OCI-LY1 (cell line): ENCODE data around the gene ARHGEF37.

Source experiments
- H2AFZ ChIP-seq: fragments of 200-600 bp; sonication (generic), shearing (Covaris generic); 2 replicates; pipeline ENCODE4 v1.6.0; 2014; ENCODE audit warnings: antibody characterized with exemption, mild to moderate bottlenecking, low read length
- H3F3A ChIP-seq: fragments of 200-600 bp; sonication (generic), shearing (Covaris generic); 2 replicates; pipeline ENCODE4 v1.6.0; 2014; ENCODE audit warnings: mild to moderate bottlenecking, antibody characterized with exemption, low read length, moderate library complexity; ENCODE audit not compliant: insufficient read depth
- H3K27ac ChIP-seq: fragments of 200-600 bp; sonication (generic); 2 replicates; pipeline ENCODE4 v1.5.1; 2014; ENCODE audit warnings: low read length, mixed run types, mild to moderate bottlenecking, low read depth; ENCODE audit not compliant: poor library complexity, severe bottlenecking
- H3K27me3 ChIP-seq: fragments of 200-600 bp; sonication (generic); 2 replicates; pipeline ENCODE4 v1.6.0; 2014; ENCODE audit warnings: antibody characterized with exemption, mild to moderate bottlenecking, low read length, moderate library complexity; ENCODE audit not compliant: insufficient read depth
- H3K36me3 ChIP-seq: fragments of 200-600 bp; sonication (generic); 2 replicates; pipeline ENCODE4 v1.6.1; 2014; ENCODE audit warnings: mild to moderate bottlenecking, antibody characterized with exemption, low read length, moderate library complexity, mixed read lengths; ENCODE audit not compliant: insufficient read depth
- H3K4me1 ChIP-seq: fragments of 200-600 bp; sonication (generic); 2 replicates; pipeline ENCODE4 v1.5.1; 2014; ENCODE audit warnings: mild to moderate bottlenecking, low read length, moderate library complexity; ENCODE audit not compliant: insufficient read depth, severe bottlenecking
- H3K4me2 ChIP-seq: fragments of 200-600 bp; sonication (generic), shearing (Covaris generic); 2 replicates; pipeline ENCODE4 v1.6.1; 2014; ENCODE audit warnings: low read length
- H3K4me3 ChIP-seq: fragments of 200-600 bp; sonication (generic); 2 replicates; pipeline ENCODE4 v1.5.1; 2014; ENCODE audit warnings: low read length, low read depth, mild to moderate bottlenecking, mixed read lengths; ENCODE audit not compliant: poor library complexity, severe bottlenecking
- H3K79me2 ChIP-seq: fragments of 200-600 bp; shearing (Covaris generic); 2 replicates; pipeline ENCODE4 v1.6.1; 2016; ENCODE audit warnings: mixed run types, low read length, mixed read lengths; ENCODE audit not compliant: insufficient read depth
- H3K9ac ChIP-seq: fragments of 200-600 bp; sonication (generic), shearing (Covaris generic); 2 replicates; pipeline ENCODE4 v1.6.1; 2014; ENCODE audit warnings: mild to moderate bottlenecking, low read length, mixed read lengths
- H3K9me2 ChIP-seq: fragments of 200-600 bp; sonication (generic), shearing (Covaris generic); 2 replicates; pipeline ENCODE4 v1.6.1; 2014; ENCODE audit warnings: low read depth, mild to moderate bottlenecking, low read length, mixed read lengths
- H3K9me3 ChIP-seq: fragments of 200-600 bp; shearing (Covaris generic); 2 replicates; pipeline ENCODE4 v1.6.1; 2014; ENCODE audit warnings: low read length, mixed read lengths
- H4K20me1 ChIP-seq: fragments of 200-600 bp; sonication (generic), shearing (Covaris generic); 2 replicates; pipeline ENCODE4 v1.6.0; 2016; ENCODE audit warnings: mild to moderate bottlenecking, low read length; ENCODE audit not compliant: insufficient read depth
- EZH2 ChIP-seq: fragments of 200-600 bp; sonication (generic), shearing (Covaris generic); IDR thresholded peaks from 2 replicates; pipeline ENCODE4 v1.8.0; 2017; ENCODE audit warnings: borderline replicate concordance, mixed run types, mild to moderate bottlenecking, antibody characterized with exemption, low read length, moderate library complexity, mixed read lengths
- TF ChIP-seq, protein P1 (sequence below): fragments of 200-600 bp; sonication (generic), shearing (Covaris generic); IDR thresholded peaks from 2 replicates; pipeline ENCODE4 v1.5.1; 2017; ENCODE audit warnings: mild to moderate bottlenecking, antibody characterized with exemption, low read length, moderate library complexity, mixed read lengths

ARHGEF37 gene

DNA sequence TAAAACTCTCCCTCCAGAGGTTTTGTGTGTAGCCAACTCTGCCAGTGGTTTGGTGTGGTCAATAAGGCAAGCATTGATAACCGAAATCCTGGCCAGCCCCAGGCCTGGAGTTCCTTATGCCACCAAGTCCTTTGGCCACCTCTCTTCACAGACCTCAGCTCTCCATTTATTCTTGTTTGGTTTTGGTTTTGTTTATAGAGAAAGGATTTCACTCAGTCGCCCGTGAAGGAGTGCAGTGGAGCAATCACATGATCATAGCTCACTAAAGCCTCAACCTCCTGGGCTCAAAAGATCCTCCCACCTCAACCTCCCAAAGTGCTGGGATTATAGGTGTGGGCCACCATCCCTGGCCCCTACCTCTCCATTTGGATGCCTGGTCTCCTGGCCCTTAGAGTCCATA is 93.4 kb downstream of the ARHGEF37 start:
- H3K36me3 ChIP-seq, result no peaks in the 10 kb centered on the region
- H3K9me3 ChIP-seq, result no peaks in the 10 kb centered on the region
- H3K4me2 ChIP-seq, result no peak overlapping the region
- H3K79me2 ChIP-seq, result no peaks in the 10 kb centered on the region
- no peaks in the 10 kb centered on the region for H3K9me2 ChIP-seq
- H3K4me3 ChIP-seq, result no peak overlapping the region
- H3K4me1 ChIP-seq, result no peaks in the 10 kb centered on the region
- H4K20me1 ChIP-seq, result no peaks in the 10 kb centered on the region
- no peak overlapping the region for H2AFZ ChIP-seq
- no peak overlapping the region for H3K27ac ChIP-seq
- no peak for TF ChIP-seq EZH2
- TF ChIP-seq, protein P1, sequence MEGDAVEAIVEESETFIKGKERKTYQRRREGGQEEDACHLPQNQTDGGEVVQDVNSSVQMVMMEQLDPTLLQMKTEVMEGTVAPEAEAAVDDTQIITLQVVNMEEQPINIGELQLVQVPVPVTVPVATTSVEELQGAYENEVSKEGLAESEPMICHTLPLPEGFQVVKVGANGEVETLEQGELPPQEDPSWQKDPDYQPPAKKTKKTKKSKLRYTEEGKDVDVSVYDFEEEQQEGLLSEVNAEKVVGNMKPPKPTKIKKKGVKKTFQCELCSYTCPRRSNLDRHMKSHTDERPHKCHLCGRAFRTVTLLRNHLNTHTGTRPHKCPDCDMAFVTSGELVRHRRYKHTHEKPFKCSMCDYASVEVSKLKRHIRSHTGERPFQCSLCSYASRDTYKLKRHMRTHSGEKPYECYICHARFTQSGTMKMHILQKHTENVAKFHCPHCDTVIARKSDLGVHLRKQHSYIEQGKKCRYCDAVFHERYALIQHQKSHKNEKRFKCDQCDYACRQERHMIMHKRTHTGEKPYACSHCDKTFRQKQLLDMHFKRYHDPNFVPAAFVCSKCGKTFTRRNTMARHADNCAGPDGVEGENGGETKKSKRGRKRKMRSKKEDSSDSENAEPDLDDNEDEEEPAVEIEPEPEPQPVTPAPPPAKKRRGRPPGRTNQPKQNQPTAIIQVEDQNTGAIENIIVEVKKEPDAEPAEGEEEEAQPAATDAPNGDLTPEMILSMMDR, result no peak
- no peaks in the 10 kb centered on the region for H3F3A ChIP-seq
- no peak overlapping the region for H3K9ac ChIP-seq
- H3K27me3 ChIP-seq, result no peaks in the 10 kb centered on the region

DNA sequence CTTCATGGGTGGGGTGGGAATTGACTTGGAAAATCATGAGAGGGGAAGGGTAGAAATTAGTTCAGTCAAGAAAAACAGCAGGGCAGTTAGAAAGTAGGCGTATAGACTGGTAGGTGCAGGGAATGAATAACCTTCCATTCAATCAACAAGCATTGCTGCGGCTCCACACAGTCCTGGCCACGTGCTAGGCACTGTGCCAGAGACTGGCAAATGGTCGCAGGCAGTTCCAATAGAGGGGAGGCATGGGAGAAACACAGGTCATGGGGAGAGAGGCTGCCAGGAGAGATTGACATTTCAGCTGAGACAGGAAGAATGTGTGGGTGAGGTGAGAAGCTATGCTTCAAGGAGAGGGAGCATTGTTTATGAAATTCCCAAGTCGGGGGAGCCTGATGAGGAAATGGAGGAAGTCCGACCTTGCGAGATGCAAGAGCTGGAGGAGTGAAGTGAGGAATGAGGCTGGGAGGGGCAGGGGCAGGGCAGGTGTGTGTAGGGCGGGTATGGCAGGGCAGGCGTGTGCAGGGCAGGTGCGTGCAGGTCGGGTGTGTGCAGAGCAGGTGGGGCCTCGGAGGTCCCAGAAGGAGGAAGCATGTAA is 94.4 kb downstream of the ARHGEF37 start:
- no peak overlapping the region for H2AFZ ChIP-seq
- no peaks in the 10 kb centered on the region for H3K9me2 ChIP-seq
- H3K4me1 ChIP-seq, result no peaks in the 10 kb centered on the region
- no peak overlapping the region for H3K9ac ChIP-seq
- TF ChIP-seq, protein P1, result no peak
- no peak for TF ChIP-seq EZH2
- H3K27ac ChIP-seq, result no peak overlapping the region
- no peaks in the 10 kb centered on the region for H3K27me3 ChIP-seq
- no peaks in the 10 kb centered on the region for H3K9me3 ChIP-seq
- H4K20me1 ChIP-seq, result no peaks in the 10 kb centered on the region
- H3F3A ChIP-seq, result no peaks in the 10 kb centered on the region
- no peaks in the 10 kb centered on the region for H3K79me2 ChIP-seq
- no peak overlapping the region for H3K4me2 ChIP-seq
- H3K4me3 ChIP-seq, result no peak overlapping the region
- H3K36me3 ChIP-seq, result no peaks in the 10 kb centered on the region

DNA sequence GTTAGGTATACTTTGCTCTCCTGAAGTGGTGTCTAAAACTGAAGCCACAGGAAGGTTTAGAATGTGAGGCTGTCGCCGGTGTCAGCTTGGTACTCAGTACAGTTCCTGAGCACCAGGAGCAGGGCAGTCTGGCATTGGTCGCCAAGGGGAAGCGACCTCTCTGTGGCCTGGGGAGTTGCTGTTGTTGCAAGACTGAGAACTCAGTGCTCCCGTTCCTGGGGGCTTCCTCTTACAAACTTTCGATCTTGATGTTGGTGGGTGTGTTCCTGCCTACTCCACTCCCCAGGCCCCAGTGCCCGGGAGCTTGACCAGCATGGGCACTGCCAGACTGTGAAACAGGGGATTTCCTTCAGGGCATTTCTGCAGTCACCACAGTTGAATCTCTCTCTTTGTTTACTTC is 96.4 kb downstream of the ARHGEF37 start:
- Histone ChIP-seq H4K20me1 (no peaks in the 10 kb centered on the region), H2AFZ (no peak overlapping the region), H3K4me2 (no peak overlapping the region), H3K4me3 (no peak overlapping the region), H3F3A (no peaks in the 10 kb centered on the region), H3K79me2 (no peaks in the 10 kb centered on the region), H3K9ac (no peak overlapping the region), H3K36me3 (no peaks in the 10 kb centered on the region), H3K9me3 (no peaks in the 10 kb centered on the region), H3K4me1 (no peaks in the 10 kb centered on the region), H3K27me3 (no peaks in the 10 kb centered on the region), H3K27ac (no peak overlapping the region), H3K9me2 (no peaks in the 10 kb centered on the region)
- no peak for TF ChIP-seq EZH2
- TF ChIP-seq, protein P1, result no peak
